GM23338 (cell line): ENCODE measurements around the gene TTC28. TPM values are rescaled to one million over a fixed set of nuclear protein-coding genes. Genes with fewer than 3 reads are reported as not detected.

ENCODE experiments used
- ATAC-seq: fragments of 200-7000 bp; cut with Tn5 transposase; 3 replicates; pipeline ENCODE4 v1.9.1; 2020
- DNase-seq: peaks from one replicate; pipeline ENCODE4 v3.0.0-alpha.2; 2015; ENCODE audit warnings: low spot score
- H2AFZ ChIP-seq: fragments of 200-600 bp; sonication (generic); 2 replicates; pipeline ENCODE4 v1.8.0; 2016; ENCODE audit warnings: antibody characterized with exemption, mild to moderate bottlenecking, moderate library complexity
- H3F3A ChIP-seq: fragments of 200-600 bp; sonication (generic); replicated peaks from 2 replicates; pipeline ENCODE4 v1.8.0; 2017; ENCODE audit warnings: antibody characterized with exemption, mixed run types, low read depth
- H3K27ac ChIP-seq: fragments of 200-600 bp; sonication (generic); 2 replicates; pipeline ENCODE4 v1.6.1; 2016; ENCODE audit warnings: low read depth
- H3K27me3 ChIP-seq: fragments of 200-600 bp; sonication (generic); 2 replicates; pipeline ENCODE4 v1.8.0; 2016; ENCODE audit warnings: mild to moderate bottlenecking, mixed run types, moderate library complexity; ENCODE audit not compliant: insufficient read depth
- H3K36me3 ChIP-seq: fragments of 200-600 bp; sonication (generic); 2 replicates; pipeline ENCODE4 v1.8.0; 2016; ENCODE audit warnings: mild to moderate bottlenecking; ENCODE audit not compliant: insufficient read depth
- H3K4me1 ChIP-seq: fragments of 200-600 bp; sonication (generic); 2 replicates; pipeline ENCODE4 v1.8.0; 2016; ENCODE audit warnings: mild to moderate bottlenecking, moderate library complexity; ENCODE audit not compliant: insufficient read depth
- H3K4me2 ChIP-seq: fragments of 200-600 bp; sonication (generic); 2 replicates; pipeline ENCODE4 v1.7.1; 2017; ENCODE audit warnings: mixed run types
- H3K4me3 ChIP-seq: fragments of 200-600 bp; sonication (generic); 2 replicates; pipeline ENCODE4 v1.6.1; 2016; ENCODE audit warnings: mixed run types
- H3K79me2 ChIP-seq: fragments of 200-600 bp; sonication (generic); replicated peaks from 2 replicates; pipeline ENCODE4 v1.8.0; 2017; ENCODE audit warnings: mild to moderate bottlenecking; ENCODE audit not compliant: insufficient read depth
- H3K9me2 ChIP-seq: fragments of 200-600 bp; sonication (generic); 2 replicates; pipeline ENCODE4 v1.8.0; 2017; ENCODE audit not compliant: insufficient read depth
- H4K20me1 ChIP-seq: fragments of 200-600 bp; sonication (generic); replicated peaks from 2 replicates; pipeline ENCODE4 v1.8.0; 2017; ENCODE audit warnings: mild to moderate bottlenecking; ENCODE audit not compliant: insufficient read depth
- H3K27ac Mint-ChIP-seq: 2 replicates; pipeline ENCODE4 v1.8.0; 2020; ENCODE audit warnings: inconsistent platforms, mild to moderate bottlenecking, moderate library complexity, mixed read lengths
- H3K27me3 Mint-ChIP-seq: 3 replicates; pipeline ENCODE4 v1.8.0; 2022; ENCODE audit warnings: low read depth, mild to moderate bottlenecking, moderate library complexity, mixed read lengths, inconsistent platforms; ENCODE audit not compliant: insufficient read depth, poor library complexity
- H3K36me3 Mint-ChIP-seq: 3 replicates; pipeline ENCODE4 v1.8.0; 2021; ENCODE audit warnings: low read depth, mild to moderate bottlenecking, inconsistent platforms, moderate library complexity, mixed read lengths
- H3K4me1 Mint-ChIP-seq: 3 replicates; pipeline ENCODE4 v1.8.0; 2020; ENCODE audit warnings: mild to moderate bottlenecking, inconsistent platforms, mixed read lengths
- H3K4me3 Mint-ChIP-seq: 3 replicates; pipeline ENCODE4 v1.8.0; 2021; ENCODE audit warnings: moderate library complexity, mild to moderate bottlenecking, inconsistent platforms, mixed read lengths
- H3K9me3 Mint-ChIP-seq: 3 replicates; pipeline ENCODE4 v1.8.0; 2020; ENCODE audit warnings: moderate library complexity, mild to moderate bottlenecking, inconsistent platforms, mixed read lengths
- CREB1 ChIP-seq: fragments of 250-450 bp; sonication (Bioruptor Pico); IDR thresholded peaks from 2 replicates; pipeline ENCODE4 v1.5.0; 2020; ENCODE audit warnings: low read depth, mild to moderate bottlenecking, moderate library complexity
- CTCF ChIP-seq, 2 experiments: fragments of 200-600 bp in 1 of 2; sonication (generic) in 1 of 2; conservative IDR thresholded peaks; 2 replicates each; pipeline versions ENCODE4 v1.5.1 to v1.6.1; 2016 to 2017; ENCODE audit warnings: antibody characterized with exemption in 2 of 2, low read depth in 2 of 2, mild to moderate bottlenecking in 2 of 2, moderate library complexity in 1 of 2
- ETS1 ChIP-seq: IDR thresholded peaks from 2 replicates; pipeline ENCODE4 v1.6.1; 2016; ENCODE audit warnings: antibody characterized with exemption
- EZH2 ChIP-seq: fragments of 200-600 bp; sonication (generic); IDR thresholded peaks from one replicate; pipeline ENCODE4 v1.8.0; 2017; ENCODE audit warnings: antibody characterized with exemption, mild to moderate bottlenecking, low read depth; ENCODE audit not compliant: unreplicated experiment
- EZH2phosphoT487 ChIP-seq: fragments of 200-600 bp; sonication (generic); IDR thresholded peaks from one replicate; pipeline ENCODE4 v1.8.1; 2018; ENCODE audit warnings: antibody characterized with exemption; ENCODE audit not compliant: unreplicated experiment
- JUNB ChIP-seq: IDR thresholded peaks from one replicate; pipeline ENCODE4 v1.6.1; 2016; ENCODE audit warnings: antibody characterized with exemption; ENCODE audit not compliant: unreplicated experiment
- NANOG ChIP-seq: IDR thresholded peaks from 2 replicates; pipeline ENCODE4 v1.6.1; 2016; ENCODE audit warnings: antibody characterized with exemption, borderline replicate concordance
- POLR2AphosphoS5 ChIP-seq: IDR thresholded peaks from 2 replicates; pipeline ENCODE4 v1.6.1; 2016; ENCODE audit warnings: antibody characterized with exemption, low read depth
- REST ChIP-seq: IDR thresholded peaks from one replicate; pipeline ENCODE4 v1.6.1; 2018; ENCODE audit warnings: antibody characterized with exemption; ENCODE audit not compliant: unreplicated experiment
- STAT1 ChIP-seq: IDR thresholded peaks from one replicate; pipeline ENCODE4 v1.6.1; 2016; ENCODE audit warnings: antibody characterized with exemption; ENCODE audit not compliant: unreplicated experiment
- ZNF114 ChIP-seq: fragments of 250-450 bp; sonication (Bioruptor Pico); IDR thresholded peaks from 2 replicates; pipeline ENCODE4 v1.5.0; 2020; ENCODE audit warnings: mild to moderate bottlenecking, moderate library complexity
- ZNF331 ChIP-seq: fragments of 250-450 bp; sonication (Bioruptor Pico); IDR thresholded peaks from 2 replicates; pipeline ENCODE4 v1.5.0; 2020; ENCODE audit warnings: low read depth, mild to moderate bottlenecking, moderate library complexity
- ZNF462 ChIP-seq: fragments of 250-450 bp; sonication (Bioruptor Pico); IDR thresholded peaks from 2 replicates; pipeline ENCODE4 v1.5.0; 2020; ENCODE audit warnings: mild to moderate bottlenecking, moderate library complexity
- polyA plus RNA-seq: library from polyadenylated mRNA; unstranded; fragments of >200 nt; fragmentation: Nextera tagmentation; extraction: Ambion mirVana; gene quantifications from 2 replicates; pipeline ENCODE4 v1.2.1, GENCODE V29; 2016
- total RNA-seq: library from RNA; depleted of rRNA; stranded (reverse); fragments of >200 nt; shearing (Covaris generic); gene quantifications from 2 replicates; pipeline ENCODE4 v1.2.3, GENCODE V29; 2014

TTC28 gene
- total and polyA plus RNA-seq, 2 experiments from 2014 or later = 4.5 to 16.1 TPM

GRCh38 chr22:28296452-28296851 is 383.2 kb downstream of the TTC28 start:
- TF ChIP-seq ZNF114 (CRISPR knock-in tag) (no peak), ZNF462 (CRISPR knock-in tag) (no peak), ZNF331 (CRISPR knock-in tag) (no peak), POLR2AphosphoS5 (no peak), REST (no peak), JUNB (no peak), CTCF (conservative IDR thresholded peaks at IDR 0.05; ENCODE audit: low read depth in 2 of 2) (no peak), ETS1 (no peak), EZH2 (no peak), NANOG (no peak), CREB1 (CRISPR knock-in tag) (no peak), EZH2phosphoT487 (no peak), STAT1 (no peak)

More at GRCh38 chr22:28296452-28296851, 383.2 kb downstream of the TTC28 start:
- no peaks in the 10 kb centered on the region for H3K4me1 ChIP-seq
- H3F3A ChIP-seq = no peaks in the 10 kb centered on the region
- no peak for DNase-seq
- H3K4me2 ChIP-seq = no peak overlapping the region
- no peak overlapping the region for H3K4me3 ChIP-seq
- H3K27me3 ChIP-seq = no peaks in the 10 kb centered on the region
- H3K79me2 ChIP-seq = no peaks in the 10 kb centered on the region
- no peaks in the 10 kb centered on the region for H3K27me3 Mint-ChIP-seq
- no peaks in the 10 kb centered on the region for H4K20me1 ChIP-seq
- H3K27ac ChIP-seq = no peak overlapping the region
- no peaks in the 10 kb centered on the region for H3K36me3 Mint-ChIP-seq
- H3K9me3 Mint-ChIP-seq = no peaks in the 10 kb centered on the region
- peaks cover 3% of the 10 kb centered on the region; the same call in 1 of the 3 replicates for H3K4me1 Mint-ChIP-seq
- H3K27ac Mint-ChIP-seq = no peak overlapping the region
- ATAC-seq = no peak
- no peak overlapping the region for H2AFZ ChIP-seq
- no peaks in the 10 kb centered on the region for H3K9me2 ChIP-seq
- H3K4me3 Mint-ChIP-seq = no peak overlapping the region
- H3K36me3 ChIP-seq = no peaks in the 10 kb centered on the region; the same call in 1 of the 2 replicates
